PFSK-1 (cell line): ENCODE data around the gene ZFYVE26.

ENCODE experiments used
- POLR2AphosphoS5 ChIP-seq: IDR thresholded peaks from 2 replicates; pipeline ENCODE4 v1.6.1; 2012; ENCODE audit warnings: low read depth, mild to moderate bottlenecking, control low read depth, low read length, moderate library complexity
- REST ChIP-seq, 2 experiments: IDR thresholded peaks; 2 replicates each; pipeline versions ENCODE4 v1.6.1 to v1.8.0; 2011 to 2012; ENCODE audit warnings: low read depth in 2 of 2, low read length in 2 of 2, control low read depth in 1 of 2, inconsistent platforms in 1 of 2, mild to moderate bottlenecking in 1 of 2, moderate library complexity in 1 of 2; ENCODE audit not compliant: insufficient read depth in 1 of 2
- TAF1 ChIP-seq: IDR thresholded peaks from 2 replicates; pipeline ENCODE4 v1.6.1; 2012; ENCODE audit warnings: low read length, control low read depth, borderline replicate concordance; ENCODE audit not compliant: insufficient read depth

GRCh38 chr14:67744046-67744445 is 72.3 kb downstream of the ZFYVE26 start:
- TF ChIP-seq TAF1 (no peak), REST (IDR thresholded peaks at IDR 0.05; ENCODE audit: insufficient read depth in 1 of 2, low read depth in 2 of 2, low read length in 2 of 2) (no peak), POLR2AphosphoS5 (no peak)
